Neuron (in vitro differentiated cells): ENCODE results near the gene PLD4.
"Not testable (repeated sequence)": the region's sequence is repeated elsewhere in the genome, so short reads cannot be mapped to it uniquely, and the experiment has no call there.

Experiments used
- H2AFZ ChIP-seq: one replicate; pipeline ENCODE4 v1.6.1; 2013; ENCODE audit warnings: low read depth, mild to moderate bottlenecking, inconsistent platforms, low read length, moderate library complexity
- H3K27me3 ChIP-seq: one replicate; pipeline ENCODE4 v1.6.1; 2013; ENCODE audit warnings: low read length; ENCODE audit not compliant: insufficient read depth
- H3K36me3 ChIP-seq: one replicate; pipeline ENCODE4 v1.6.1; 2013; ENCODE audit warnings: low read length; ENCODE audit not compliant: insufficient read depth
- H3K4me1 ChIP-seq: one replicate; pipeline ENCODE4 v1.6.1; 2013; ENCODE audit warnings: low read length; ENCODE audit not compliant: insufficient read depth
- H3K4me3 ChIP-seq: 2 replicates; pipeline ENCODE4 v1.5.1; 2013; ENCODE audit warnings: mild to moderate bottlenecking, low read length, moderate library complexity
- H3K9me3 ChIP-seq: one replicate; pipeline ENCODE4 v1.6.1; 2013; ENCODE audit warnings: low read length

Gene PLD4

DNA sequence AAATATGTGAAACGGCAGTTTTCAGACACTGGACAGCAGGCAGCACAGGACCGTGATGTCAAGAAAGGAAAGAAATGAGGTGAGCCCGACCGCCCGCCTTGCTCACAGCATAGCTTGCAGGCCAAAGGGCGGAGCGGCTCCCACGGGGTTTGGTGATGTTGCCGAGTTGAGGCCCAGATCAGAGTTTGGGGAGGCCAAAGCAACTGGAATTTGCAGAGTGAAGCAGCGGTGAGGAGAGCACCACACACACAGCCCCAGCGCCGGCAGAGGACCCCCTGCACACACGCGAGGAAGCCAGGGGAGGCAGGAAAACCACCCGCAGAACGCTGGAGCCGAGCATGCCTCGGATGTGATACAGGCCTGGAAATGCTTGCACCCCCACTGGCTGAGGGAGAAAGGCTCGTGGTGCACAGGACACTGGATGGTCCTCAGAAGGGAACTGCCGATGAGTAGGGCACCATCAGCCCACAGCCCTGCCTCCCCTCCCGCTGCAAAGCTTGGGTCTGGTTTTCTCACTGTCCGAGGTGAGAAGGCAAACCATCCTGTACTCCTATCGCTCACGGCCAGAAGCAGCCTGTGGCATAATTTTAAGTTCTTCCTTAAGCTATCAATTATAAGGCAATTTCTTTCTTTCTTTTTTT, 25.7 kb upstream of the PLD4 start:
- Histone ChIP-seq H3K4me1 (no peaks in the 10 kb centered on the region), H3K36me3 (no peaks in the 10 kb centered on the region), H2AFZ (no peak overlapping the region), H3K27me3 (peaks cover 21% of the 10 kb centered on the region), H3K9me3 (no peaks in the 10 kb centered on the region), H3K4me3 (no peak overlapping the region)

DNA sequence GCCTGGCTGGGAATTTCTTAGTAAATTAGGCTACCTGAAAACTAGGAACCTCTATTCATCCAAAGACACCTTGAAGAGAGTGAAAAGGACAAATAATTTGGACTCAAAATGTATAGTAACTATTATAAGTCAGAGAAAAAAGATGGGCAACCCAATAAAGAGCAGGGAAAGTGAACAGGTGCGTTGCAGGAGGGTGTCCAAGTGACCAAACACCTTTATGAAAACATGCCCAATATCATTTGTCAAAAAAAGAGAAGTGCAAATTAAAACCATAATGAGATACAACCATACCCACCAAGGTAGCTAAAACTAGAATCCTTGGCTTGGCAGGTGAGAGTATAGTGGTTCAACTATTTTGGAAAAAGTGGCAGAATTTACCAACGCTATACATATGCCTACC, 24.9 kb upstream of the PLD4 start:
- Histone ChIP-seq H3K4me3 (no peak overlapping the region), H3K9me3 (no peaks in the 10 kb centered on the region), H3K4me1 (no peaks in the 10 kb centered on the region), H3K27me3 (peaks cover 29% of the 10 kb centered on the region), H2AFZ (no peak overlapping the region), H3K36me3 (no peaks in the 10 kb centered on the region)

DNA sequence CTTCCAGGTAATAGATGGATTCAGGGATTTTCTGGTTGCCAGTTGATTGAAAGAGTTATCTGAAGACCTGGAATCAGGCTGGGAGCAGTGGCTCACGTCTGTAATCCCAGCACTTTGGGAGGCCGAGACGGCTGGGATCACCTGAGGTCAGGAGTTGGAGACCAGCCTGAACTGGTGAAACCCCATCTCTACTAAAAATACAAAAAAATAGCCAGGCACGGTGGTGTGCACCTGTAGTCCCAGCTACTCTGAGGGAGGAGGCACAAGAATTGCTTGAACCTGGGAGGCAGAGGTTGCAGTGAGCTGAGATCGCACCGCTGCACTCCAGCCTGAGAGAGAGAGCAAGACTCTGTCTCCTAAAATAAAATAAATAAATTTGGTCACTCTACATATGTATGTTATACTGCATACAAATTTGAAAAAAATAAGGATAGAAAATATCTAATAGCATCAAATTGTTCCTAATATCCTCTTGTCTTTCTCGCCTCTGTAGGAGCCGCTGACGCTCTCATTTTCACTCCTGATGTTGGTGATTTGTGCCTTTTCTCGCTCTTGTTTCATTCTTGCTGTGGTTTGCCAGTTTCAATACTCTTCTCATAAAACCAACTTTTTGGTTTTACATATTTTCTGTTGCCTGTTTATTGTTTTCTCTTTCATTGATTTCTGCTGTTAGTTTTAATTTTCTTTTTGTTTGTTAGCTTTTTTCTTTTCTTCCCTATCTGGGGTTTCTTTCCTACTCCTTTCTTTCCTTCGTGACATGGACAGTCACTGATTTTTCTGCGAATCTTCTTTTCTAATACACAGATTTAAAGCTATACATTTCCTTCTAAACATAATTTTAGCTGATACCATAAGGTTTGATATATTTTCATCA, 23.8 kb upstream of the PLD4 start:
- no peaks in the 10 kb centered on the region for H3K9me3 ChIP-seq
- no peak overlapping the region for H3K4me3 ChIP-seq
- H3K27me3 ChIP-seq: peaks cover 35% of the 10 kb centered on the region
- no peaks in the 10 kb centered on the region for H3K36me3 ChIP-seq
- H2AFZ ChIP-seq: no peak overlapping the region
- no peaks in the 10 kb centered on the region for H3K4me1 ChIP-seq

- H3K36me3 ChIP-seq: no peaks in the 10 kb centered on the region
- H3K4me3 ChIP-seq: no peak overlapping the region
- no peaks in the 10 kb centered on the region for H3K4me1 ChIP-seq
- peaks cover 12% of the 10 kb centered on the region for H3K9me3 ChIP-seq
- H2AFZ ChIP-seq: no peak overlapping the region
- H3K27me3 ChIP-seq: peaks cover 48% of the 10 kb centered on the region
These were observed 20.7 kb upstream of the PLD4 start for GRCh38 chr14:104903990-104904389.

DNA sequence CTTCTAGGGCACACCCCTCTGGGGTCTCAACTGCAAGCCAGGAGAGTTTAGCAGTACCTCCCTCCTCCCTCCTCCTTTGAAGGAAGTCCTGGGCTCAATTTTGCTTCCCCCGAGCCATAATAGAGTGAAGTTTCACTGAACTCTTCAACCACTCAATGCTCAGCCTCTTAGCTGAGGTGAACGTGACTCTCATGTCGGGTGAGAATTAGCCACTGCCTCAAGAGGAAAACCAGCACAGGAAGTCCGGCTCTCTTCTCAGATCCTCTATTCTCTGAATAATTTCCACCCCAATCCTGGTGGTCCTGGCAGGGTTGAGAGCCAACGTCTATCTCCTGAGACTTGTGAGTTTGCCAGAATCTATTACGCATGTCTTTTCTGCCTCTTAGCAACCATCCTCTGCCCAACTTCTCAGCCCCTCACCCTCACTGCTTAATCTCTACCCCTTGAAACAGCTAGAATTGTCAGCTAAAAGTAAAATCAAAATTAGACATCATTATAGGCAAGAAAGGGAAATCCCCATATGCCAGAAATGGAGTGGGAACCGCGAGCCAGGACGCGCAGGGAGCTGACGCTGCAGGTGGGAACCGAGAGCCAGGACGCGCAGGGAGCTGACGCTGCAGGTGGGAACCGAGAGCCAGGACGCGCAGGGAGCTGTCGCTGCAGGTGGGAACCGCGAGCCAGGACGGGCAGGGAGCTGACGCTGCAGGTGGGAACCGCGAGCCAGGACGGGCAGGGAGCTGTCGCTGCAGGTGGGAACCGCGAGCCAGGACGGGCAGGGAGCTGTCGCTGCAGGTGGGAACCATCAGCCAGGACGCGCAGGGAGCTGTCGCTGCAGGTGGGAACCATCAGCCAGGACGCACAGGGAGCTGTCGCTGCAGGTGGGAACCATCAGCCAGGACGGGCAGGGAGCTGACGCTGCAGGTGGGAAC, 19.8 kb upstream of the PLD4 start:
- H3K4me1 ChIP-seq, H2AFZ ChIP-seq, H3K4me3 ChIP-seq, H3K36me3 ChIP-seq: not testable (repeated sequence)
- Histone ChIP-seq H3K27me3 (peaks cover 46% of the 10 kb centered on the region), H3K9me3 (peaks cover 12% of the 10 kb centered on the region)

- H2AFZ ChIP-seq, H3K36me3 ChIP-seq, H3K4me3 ChIP-seq, H3K4me1 ChIP-seq: not testable (repeated sequence)
- Histone ChIP-seq H3K27me3 (peaks cover 39% of the 10 kb centered on the region), H3K9me3 (peaks cover 12% of the 10 kb centered on the region)
These were observed 19.1 kb upstream of the PLD4 start for GRCh38 chr14:104905579-104905933.

DNA sequence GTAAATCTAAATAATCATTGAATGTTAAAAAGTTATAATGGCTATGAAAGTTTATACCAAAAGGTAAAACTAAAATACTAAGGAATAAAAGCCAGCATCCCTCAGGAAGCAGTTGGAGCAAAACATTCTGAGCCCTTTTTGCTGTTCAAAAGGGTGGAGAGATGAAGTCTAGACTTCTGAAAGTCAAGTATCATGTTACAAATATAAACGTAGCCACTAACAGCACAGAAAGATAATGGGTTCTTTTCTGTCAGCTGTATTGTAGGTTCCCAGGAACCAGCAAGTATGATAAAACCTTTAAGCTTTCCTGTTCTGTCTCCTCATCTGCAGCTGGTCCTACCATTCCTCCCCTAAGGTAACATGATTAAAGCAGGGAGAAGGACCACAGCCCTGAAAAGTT, 16.4 kb upstream of the PLD4 start:
- peaks cover 12% of the 10 kb centered on the region for H3K9me3 ChIP-seq
- H2AFZ ChIP-seq: no peak overlapping the region
- H3K27me3 ChIP-seq: peaks cover 34% of the 10 kb centered on the region
- no peak overlapping the region for H3K4me3 ChIP-seq
- no peaks in the 10 kb centered on the region for H3K4me1 ChIP-seq
- no peaks in the 10 kb centered on the region for H3K36me3 ChIP-seq

- peaks cover 9% of the 10 kb centered on the region for H3K9me3 ChIP-seq
- H3K27me3 ChIP-seq: peaks cover 15% of the 10 kb centered on the region
- H3K4me3 ChIP-seq: no peak overlapping the region
- no peaks in the 10 kb centered on the region for H3K36me3 ChIP-seq
- no peak overlapping the region for H2AFZ ChIP-seq
- H3K4me1 ChIP-seq: no peaks in the 10 kb centered on the region
These were observed 12.6 kb upstream of the PLD4 start for GRCh38 chr14:104912053-104912452.

GRCh38 chr14:104913435-104913834, 11.2 kb upstream of the PLD4 start:
- no peaks in the 10 kb centered on the region for H3K9me3 ChIP-seq
- H3K4me1 ChIP-seq: no peaks in the 10 kb centered on the region
- peaks cover 4% of the 10 kb centered on the region for H3K27me3 ChIP-seq
- no peak overlapping the region for H3K4me3 ChIP-seq
- H2AFZ ChIP-seq: no peak overlapping the region
- H3K36me3 ChIP-seq: no peaks in the 10 kb centered on the region

DNA sequence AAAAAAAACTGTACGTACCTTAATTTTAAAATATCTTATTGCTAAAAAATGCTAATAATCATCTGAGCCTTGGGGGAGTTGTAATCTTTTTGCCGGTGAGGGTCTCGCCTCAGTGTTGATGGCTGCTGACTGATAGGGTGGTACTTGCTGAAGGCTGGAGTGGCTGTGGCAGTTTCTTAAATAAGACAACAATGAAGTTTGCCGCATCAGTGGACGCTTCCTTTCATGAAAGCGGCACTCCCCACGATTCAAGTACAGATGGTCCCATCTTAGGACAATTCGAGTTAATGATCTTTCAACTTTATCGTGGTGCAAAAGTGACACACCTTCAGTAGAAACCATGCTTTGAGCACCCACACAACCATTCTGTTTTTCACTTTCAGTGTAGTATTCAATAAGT, 7.6 kb upstream of the PLD4 start:
- H3K36me3 ChIP-seq: no peaks in the 10 kb centered on the region
- H3K4me1 ChIP-seq: no peaks in the 10 kb centered on the region
- peaks cover 2% of the 10 kb centered on the region for H3K27me3 ChIP-seq
- no peak overlapping the region for H3K4me3 ChIP-seq
- peaks cover 3% of the 10 kb centered on the region for H3K9me3 ChIP-seq
- no peak overlapping the region for H2AFZ ChIP-seq

DNA sequence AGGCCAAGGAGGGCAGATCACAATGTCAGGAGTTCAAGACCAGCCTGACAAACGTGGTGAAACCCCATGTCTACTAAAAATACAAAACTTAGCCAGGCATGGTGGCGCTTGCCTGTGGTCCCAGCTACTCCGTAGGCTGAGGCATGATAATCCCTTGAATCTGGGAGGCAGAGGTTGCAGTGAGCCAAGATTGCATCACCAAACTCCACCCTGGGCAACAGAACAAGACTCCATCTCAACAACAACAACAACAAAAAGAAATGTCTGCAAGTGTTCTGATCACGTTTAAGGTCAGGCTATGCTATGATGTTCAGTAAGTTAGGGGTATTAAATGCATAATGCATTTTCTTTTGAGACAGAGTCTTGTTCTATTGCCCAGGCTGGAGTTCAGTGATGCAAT, 6.7 kb upstream of the PLD4 start:
- no peak overlapping the region for H2AFZ ChIP-seq
- no peaks in the 10 kb centered on the region for H3K36me3 ChIP-seq
- peaks cover 2% of the 10 kb centered on the region for H3K27me3 ChIP-seq
- H3K4me3 ChIP-seq: no peak overlapping the region
- H3K4me1 ChIP-seq: no peaks in the 10 kb centered on the region
- H3K9me3 ChIP-seq: peaks cover 3% of the 10 kb centered on the region

DNA sequence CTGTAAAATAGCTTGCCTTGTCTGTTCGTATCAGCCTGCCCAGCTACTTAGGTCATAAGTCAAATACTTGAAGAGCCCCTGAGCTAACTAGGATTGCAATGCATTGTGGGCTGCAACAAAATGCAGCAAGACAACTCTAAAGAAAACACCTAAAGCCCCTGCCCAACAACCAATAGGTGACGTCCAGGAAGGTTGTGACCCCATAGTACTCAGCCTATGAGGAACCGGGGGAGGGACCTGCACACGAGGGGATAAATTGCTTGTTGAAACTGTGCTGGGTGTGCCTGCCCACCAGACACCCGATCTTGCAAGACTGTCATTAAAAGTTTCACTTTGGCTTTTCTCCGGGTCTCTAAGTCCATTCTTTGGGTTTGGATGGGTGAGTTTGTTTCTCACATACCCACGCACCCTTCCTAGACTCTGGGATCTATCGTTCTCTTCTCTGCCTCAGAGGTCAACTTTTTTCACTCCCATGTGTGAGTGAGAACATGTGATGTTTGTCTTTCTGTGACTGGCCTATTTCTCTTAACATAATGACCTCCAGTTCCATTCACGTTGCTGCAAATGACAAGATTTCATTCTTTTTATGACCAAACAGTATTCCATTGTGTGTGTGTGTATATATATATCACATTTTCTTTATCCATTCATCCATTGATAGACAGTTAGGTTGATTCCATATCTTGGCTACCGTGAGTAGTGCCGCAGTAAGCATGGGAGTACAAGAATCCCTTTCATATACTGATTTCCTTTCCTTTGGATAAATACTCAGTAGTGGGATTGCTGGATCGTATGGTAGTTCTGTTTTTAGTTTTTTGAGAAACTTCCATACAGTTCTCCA, 5.3 kb upstream of the PLD4 start:
- not testable (repeated sequence) for H3K9me3 ChIP-seq, H2AFZ ChIP-seq, H3K36me3 ChIP-seq, H3K4me3 ChIP-seq, H3K27me3 ChIP-seq, H3K4me1 ChIP-seq
